NB4 (cell line): ENCODE measurements around the gene PALM.

Source experiments
- DNase-seq: peaks from one replicate; pipeline ENCODE4 v3.0.0; 2010; ENCODE audit warnings: low read depth
- H3K4me3 ChIP-seq: one replicate; pipeline ENCODE4 v1.5.1; 2011; ENCODE audit warnings: mild to moderate bottlenecking, low read depth, low read length, moderate library complexity
- CTCF ChIP-seq: IDR thresholded peaks from one replicate; pipeline ENCODE4 v1.5.1; 2012; ENCODE audit warnings: low read depth, low read length
- MAX ChIP-seq: IDR thresholded peaks from 2 replicates; pipeline ENCODE4 v1.6.1; 2011; ENCODE audit warnings: low read depth, low read length
- MYC ChIP-seq: IDR thresholded peaks from 2 replicates; pipeline ENCODE4 v1.6.1; 2011; ENCODE audit warnings: low read depth, low read length
- POLR2A ChIP-seq: IDR thresholded peaks from 2 replicates; pipeline ENCODE4 v1.6.1; 2011; ENCODE audit warnings: mild to moderate bottlenecking; ENCODE audit not compliant: insufficient read length; ENCODE audit errors: extremely low read depth

Gene PALM

GRCh38 chr19:772730-773436 lies 64.1 kb downstream of the PALM start:
- TF ChIP-seq MYC, result no peak
- no peak for TF ChIP-seq MAX
- TF ChIP-seq CTCF, result no peak
- TF ChIP-seq POLR2A, result no peak
- DNase-seq, result no peak
- no peak overlapping the region for H3K4me3 ChIP-seq

GRCh38 chr19:776549-776948 lies 67.8 kb downstream of the PALM start:
- H3K4me3 ChIP-seq, result no peak overlapping the region
- TF ChIP-seq MAX (no peak), MYC (no peak), CTCF (no peak), POLR2A (no peak)
- no peak for DNase-seq

GRCh38 chr19:778910-779653 lies 70.3 kb downstream of the PALM start:
- no peak for DNase-seq
- TF ChIP-seq CTCF, result no peak
- no peak for TF ChIP-seq MAX
- TF ChIP-seq POLR2A, result no peak
- no peak for TF ChIP-seq MYC
- H3K4me3 ChIP-seq, result no peak overlapping the region

GRCh38 chr19:780935-781334 lies 72.2 kb downstream of the PALM start:
- DNase-seq, result no peak
- no peak overlapping the region for H3K4me3 ChIP-seq
- TF ChIP-seq CTCF (no peak), MAX (no peak), POLR2A (no peak), MYC (no peak)

GRCh38 chr19:781800-782184 lies 73.1 kb downstream of the PALM start:
- no peak overlapping the region for H3K4me3 ChIP-seq
- no peak for DNase-seq
- no peak for TF ChIP-seq MAX
- TF ChIP-seq POLR2A, result no peak
- no peak for TF ChIP-seq CTCF
- no peak for TF ChIP-seq MYC
